HTR-8/SVneo (cell line): ENCODE measurements around the gene CDYL.
A peak's percentile ranks its signal among the peaks of the same experiment; 100 is the strongest.

Experiments used
- DNase-seq: peaks from one replicate; pipeline ENCODE4 v3.0.0; 2011; ENCODE audit warnings: low spot score, mixed read lengths; ENCODE audit not compliant: insufficient read length
- FAIRE-seq: peaks from 2 replicates; lab custom pipeline; 2011; peaks lifted over from hg19 to GRCh38; lab: Jason Lieb, UNC

The CDYL gene, protein sequence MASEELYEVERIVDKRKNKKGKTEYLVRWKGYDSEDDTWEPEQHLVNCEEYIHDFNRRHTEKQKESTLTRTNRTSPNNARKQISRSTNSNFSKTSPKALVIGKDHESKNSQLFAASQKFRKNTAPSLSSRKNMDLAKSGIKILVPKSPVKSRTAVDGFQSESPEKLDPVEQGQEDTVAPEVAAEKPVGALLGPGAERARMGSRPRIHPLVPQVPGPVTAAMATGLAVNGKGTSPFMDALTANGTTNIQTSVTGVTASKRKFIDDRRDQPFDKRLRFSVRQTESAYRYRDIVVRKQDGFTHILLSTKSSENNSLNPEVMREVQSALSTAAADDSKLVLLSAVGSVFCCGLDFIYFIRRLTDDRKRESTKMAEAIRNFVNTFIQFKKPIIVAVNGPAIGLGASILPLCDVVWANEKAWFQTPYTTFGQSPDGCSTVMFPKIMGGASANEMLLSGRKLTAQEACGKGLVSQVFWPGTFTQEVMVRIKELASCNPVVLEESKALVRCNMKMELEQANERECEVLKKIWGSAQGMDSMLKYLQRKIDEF

DNA sequence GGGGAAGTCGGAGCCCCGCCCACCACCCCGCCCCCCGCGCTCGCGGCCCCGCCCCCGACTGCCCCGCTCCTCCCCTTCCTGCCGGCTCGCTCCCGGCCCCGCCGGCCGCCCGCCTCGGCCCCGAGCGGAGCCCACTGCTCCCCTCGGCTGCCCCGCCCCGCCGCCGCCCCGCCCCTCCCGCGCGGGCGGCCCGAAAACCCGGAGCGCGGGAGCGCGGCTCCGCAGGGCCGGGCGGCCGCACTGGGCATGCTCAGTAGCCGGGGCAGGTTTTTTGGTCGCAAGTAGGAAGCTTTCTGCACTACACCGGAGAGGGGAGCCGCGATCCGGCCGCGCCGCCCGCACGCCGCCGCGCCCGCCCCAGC lies at the start of gene CDYL:
CDYL (plus strand) TSS at position 274 of the 362 bp plus-strand sequence. CDS start 380 bp downstream, outside the sequence.
- DNase-seq (peak; percentile 89), FAIRE-seq (no peak)

DNA sequence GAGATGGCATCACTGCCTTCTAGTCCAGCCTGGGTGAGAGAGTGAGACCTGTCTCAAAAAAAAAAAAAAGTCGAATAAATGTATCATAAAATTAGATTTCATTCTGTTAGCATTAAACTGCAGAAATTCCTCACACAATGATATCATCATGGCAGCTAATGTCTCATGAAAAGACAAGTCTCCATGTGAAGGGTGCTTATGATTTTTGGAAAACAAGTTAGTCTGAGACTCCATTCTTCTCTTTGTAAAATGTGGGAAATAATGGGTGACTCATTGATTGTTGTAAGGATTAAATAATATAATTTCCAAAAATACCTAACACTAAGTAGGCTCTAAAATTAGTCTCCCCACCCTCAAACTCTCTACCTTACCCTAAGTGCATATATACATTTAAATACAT lies 49.6 kb upstream of the CDYL start:
- FAIRE-seq (no peak), DNase-seq (no peak)

- DNase-seq (no peak), FAIRE-seq (no peak)
Measured at GRCh38 chr6:4727217-4727616, 49.0 kb upstream of the CDYL start.

DNA sequence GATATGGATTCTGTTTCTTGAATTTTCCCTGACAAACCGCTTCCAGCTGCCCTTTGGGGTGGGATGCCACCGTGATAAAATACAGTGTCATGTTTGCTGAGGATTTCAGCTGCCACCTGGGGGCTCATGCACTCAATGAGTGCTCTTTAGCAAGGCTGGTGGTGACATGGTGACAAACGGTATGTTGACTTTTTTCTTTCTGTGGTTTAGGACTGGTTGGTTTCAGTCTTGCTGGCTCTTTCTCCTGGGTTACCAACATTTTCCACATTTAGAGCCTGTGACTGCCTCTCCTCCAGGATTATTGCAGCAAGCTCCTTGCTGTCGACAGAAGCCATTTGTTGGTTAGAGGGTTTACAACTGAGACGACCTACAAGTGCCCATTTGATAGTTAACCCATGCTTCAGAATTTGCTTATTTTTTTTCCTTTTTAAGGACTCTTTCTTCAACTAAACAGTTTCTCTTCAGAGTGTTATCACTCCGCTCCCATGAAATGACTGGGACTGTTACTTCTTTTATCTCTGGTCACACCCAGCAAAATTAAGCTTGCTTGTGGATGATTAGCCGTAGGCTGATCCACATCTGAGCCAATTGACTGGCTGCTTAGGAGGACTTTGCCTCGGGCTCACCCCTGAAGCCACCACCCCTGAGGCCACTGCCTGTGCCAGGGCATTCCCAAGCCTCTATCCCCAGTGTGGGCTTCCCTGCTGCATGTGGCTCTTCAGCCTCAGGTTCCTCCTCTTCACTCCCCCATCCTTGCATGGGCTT lies 48.4 kb upstream of the CDYL start:
- FAIRE-seq (no peak), DNase-seq (no peak)

DNA sequence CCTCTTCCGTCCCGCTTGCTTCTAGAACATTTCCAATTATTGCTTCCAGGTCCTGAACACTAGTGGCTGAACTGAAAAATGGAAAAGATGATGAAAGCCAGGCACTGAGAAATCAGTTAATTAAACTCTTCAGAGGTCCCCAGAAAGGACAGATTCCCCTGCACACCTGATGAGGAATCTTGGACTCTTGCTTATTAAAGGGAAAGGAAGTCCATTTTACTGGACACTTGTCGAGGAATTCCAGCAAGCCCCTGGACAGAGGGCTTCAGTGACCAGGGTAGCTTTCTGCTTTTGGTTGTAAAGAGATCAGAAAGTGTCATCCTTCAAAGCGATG lies 47.8 kb upstream of the CDYL start:
- FAIRE-seq (no peak), DNase-seq (no peak)

- FAIRE-seq (no peak), DNase-seq (no peak)
Measured at GRCh38 chr6:4728926-4729325, 47.3 kb upstream of the CDYL start.

- FAIRE-seq: no peak
- no peak for DNase-seq
Measured at GRCh38 chr6:4731996-4732395, 44.2 kb upstream of the CDYL start.

GRCh38 chr6:4732691-4733315 lies 43.4 kb upstream of the CDYL start:
- DNase-seq: peak; percentile 88
- peak; percentile 89 for FAIRE-seq

DNA sequence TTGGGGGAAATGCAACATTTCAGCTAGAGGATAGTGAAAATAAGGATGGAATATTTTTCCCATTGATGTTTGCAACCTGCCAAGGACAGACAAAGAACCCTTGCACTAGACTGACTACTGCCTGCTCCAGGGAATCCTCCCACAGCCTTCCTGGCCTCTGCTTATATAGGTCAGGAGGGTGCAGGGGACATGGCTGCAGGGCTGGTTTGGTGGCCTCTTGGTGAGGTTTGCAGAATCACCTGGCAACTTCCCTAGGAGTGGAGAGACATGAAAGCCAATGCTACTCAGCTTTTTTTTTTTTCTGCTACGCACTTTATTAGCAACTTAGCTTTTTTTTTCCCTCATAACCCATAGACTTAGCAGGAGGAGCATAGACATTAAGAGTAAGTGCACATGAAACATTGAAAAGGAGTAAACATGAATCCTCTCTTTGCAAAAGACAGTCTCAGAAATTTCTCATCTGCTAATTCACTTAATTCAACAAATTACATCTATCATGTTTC lies 39.8 kb upstream of the CDYL start:
- FAIRE-seq: no peak
- no peak for DNase-seq

GRCh38 chr6:4740032-4740431 lies 36.2 kb upstream of the CDYL start:
- FAIRE-seq (no peak), DNase-seq (no peak)

DNA sequence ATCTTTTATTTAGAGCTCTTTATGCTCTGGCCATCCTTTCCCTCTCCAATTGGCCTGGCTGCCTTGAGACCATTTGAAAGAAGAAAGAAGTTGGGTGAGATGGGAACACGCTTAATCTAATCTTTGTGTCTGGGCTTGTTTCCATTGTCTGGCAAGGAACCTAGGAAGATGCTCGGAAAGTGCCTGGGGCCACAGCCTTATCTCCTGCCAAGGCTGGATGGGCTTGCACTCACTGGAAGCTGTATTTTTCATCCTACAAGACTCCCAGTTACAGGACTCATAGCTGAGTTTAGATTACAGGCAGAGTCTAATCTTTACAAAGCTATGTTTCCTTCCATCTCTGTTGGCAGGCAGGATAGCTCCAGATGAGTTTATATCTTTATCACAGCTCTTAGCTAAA lies 33.1 kb upstream of the CDYL start:
- FAIRE-seq (no peak), DNase-seq (no peak)

DNA sequence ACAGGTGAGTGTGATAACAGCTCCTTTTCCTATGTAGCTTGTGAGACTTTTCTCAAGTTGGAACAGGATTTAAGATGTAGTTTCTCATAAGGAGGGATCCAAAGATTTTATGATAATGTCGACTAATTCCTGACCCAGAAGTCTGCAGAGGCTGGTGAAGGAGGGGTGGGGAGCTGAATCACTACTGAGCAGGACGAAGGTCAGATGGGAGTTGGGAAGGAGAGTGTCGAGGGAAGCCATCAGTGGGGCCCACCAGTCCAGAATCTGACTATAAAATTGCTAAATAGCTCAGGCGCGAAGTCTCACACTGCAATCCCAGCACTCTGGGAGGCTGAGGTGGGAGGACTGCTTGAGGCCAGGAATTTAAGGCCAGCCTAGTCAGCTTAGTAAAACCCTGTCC lies 32.3 kb upstream of the CDYL start:
- DNase-seq: no peak
- FAIRE-seq: no peak

DNA sequence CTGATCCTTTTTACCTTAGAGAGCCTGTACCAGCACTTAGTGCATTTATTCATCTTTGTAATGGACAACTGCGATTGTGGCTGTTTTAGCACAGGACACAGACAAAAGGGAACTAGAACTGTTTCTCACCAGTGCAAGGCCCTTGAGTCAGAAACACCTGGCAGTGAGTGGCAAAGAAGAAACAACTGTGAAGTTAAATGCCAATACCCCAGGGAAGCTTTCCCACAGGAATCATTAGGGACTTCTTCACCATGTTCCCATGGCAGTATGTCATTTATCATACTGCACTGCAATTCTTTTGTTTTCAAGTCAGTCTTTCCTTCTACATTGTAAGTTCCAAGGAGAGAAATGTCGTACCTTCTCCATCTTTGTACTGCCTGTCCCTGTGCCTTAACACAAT lies 28.6 kb upstream of the CDYL start:
- no peak for FAIRE-seq
- DNase-seq: no peak

DNA sequence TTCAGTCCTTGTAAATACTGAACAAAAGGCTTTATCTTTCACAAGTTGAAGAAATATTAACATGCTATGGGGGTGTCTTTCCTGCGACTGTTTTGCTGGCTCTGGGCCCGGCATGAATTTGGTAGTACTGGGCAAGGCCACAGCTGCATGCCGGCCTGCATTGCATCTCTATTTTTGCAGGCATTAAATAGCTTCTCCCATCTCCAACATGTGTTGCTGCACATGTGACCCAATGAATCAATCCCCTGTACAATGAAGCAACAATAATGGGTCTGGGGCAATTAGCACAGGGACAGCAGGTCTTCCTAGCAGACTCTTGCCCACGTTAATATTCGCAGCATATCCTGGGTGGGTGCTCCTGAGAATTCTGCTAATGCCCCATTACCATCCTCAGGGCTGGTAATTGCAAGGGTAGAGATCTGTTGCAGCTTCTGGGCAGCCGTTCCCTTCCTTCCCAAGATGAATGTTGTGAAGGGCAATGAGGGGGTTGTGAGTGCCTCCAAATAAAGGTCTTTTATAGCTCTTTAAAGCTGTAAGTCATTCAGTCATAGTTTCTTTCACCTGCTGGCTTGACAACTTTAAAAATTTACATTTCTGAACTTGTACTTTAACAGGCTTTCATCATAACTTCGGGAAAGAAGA lies 24.3 kb upstream of the CDYL start:
- DNase-seq (no peak), FAIRE-seq (no peak)

- DNase-seq (no peak), FAIRE-seq (no peak)
Measured at GRCh38 chr6:4756247-4756646, 20.0 kb upstream of the CDYL start.

GRCh38 chr6:4759997-4760396 lies 16.2 kb upstream of the CDYL start:
- DNase-seq: no peak
- no peak for FAIRE-seq

GRCh38 chr6:4760773-4761172 lies 15.4 kb upstream of the CDYL start:
- FAIRE-seq: no peak
- DNase-seq: no peak

GRCh38 chr6:4762294-4762693 lies 13.9 kb upstream of the CDYL start:
- DNase-seq (no peak), FAIRE-seq (no peak)

- no peak for FAIRE-seq
Measured at GRCh38 chr6:4763921-4764320, 12.3 kb upstream of the CDYL start.

GRCh38 chr6:4768815-4769214 lies 7.4 kb upstream of the CDYL start:
- FAIRE-seq (no peak), DNase-seq (no peak)

More at GRCh38 chr6:4763921-4764320, 12.3 kb upstream of the CDYL start:
- DNase-seq: no peak
